Gastroesophageal sphincter (tissue), 3 donors: Measurements from ENCODE around the gene TSPEAR.

ENCODE experiments used
- EP300 ChIP-seq: sonication (generic); formaldehyde crosslinking; IDR thresholded peaks from one replicate; pipeline ENCODE4 v1.6.1; 2017; ENCODE audit warnings: antibody characterized with exemption, mild to moderate bottlenecking
- POLR2A ChIP-seq, 2 donors: fragments of 450-650 bp; IDR thresholded peaks; one replicate each; pipeline ENCODE4 v1.6.1; 2017; ENCODE audit warnings: antibody characterized with exemption in 2 of 2, mild to moderate bottlenecking in 2 of 2, moderate library complexity in 1 of 2
- POLR2AphosphoS5 ChIP-seq: sonication (generic); formaldehyde crosslinking; IDR thresholded peaks from one replicate; pipeline ENCODE4 v1.6.1; 2017; ENCODE audit warnings: antibody characterized with exemption
- TF ChIP-seq, protein P1 (sequence below), 4 experiments: fragments of 200-600 bp in 2 of 4; fragments of 450-650 bp in 2 of 4; sonication (generic) in 1 of 4; IDR thresholded peaks; one replicate each; pipeline ENCODE4 v1.5.1; 2017 to 2019; ENCODE audit warnings: antibody characterized with exemption in 4 of 4, mild to moderate bottlenecking in 2 of 4, moderate library complexity in 2 of 4

DNA sequence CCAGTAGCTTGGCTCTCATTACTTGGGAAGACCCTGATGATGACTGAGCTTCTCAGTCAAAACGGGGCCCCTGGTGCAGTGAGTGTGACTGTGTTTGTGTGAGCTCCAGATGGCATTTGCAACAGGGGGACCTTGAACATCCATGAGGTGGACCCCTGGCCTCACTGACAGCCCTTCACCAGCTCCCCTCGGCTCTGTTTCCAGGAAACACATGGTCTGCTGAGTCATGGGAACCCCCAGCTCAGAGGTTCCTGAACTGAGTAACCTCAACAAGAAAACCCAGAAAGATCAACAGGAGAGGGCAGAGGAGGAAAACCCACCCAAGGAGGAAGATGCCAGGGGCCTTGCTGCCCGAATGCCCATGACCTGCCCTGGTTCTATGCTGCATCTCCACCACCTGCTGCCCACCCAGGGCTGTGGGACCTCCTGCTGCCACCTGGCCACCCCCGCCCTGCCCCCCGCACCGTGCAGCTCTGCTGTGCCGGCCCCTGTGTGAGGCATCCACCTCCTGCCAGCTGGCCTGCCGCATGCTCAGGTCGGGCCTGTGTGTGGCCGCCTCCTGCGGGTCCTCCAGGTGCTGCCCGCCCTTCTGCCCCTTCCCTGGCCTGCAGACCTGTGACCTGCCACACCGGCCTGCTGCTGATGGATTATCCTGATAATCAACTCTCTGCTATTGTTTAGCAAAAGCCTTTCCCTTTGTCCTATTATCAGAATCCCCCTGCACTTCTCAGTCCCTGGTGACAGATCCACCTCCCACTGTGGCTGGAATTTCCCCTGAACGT lies 25.2 kb downstream of the TSPEAR start:
- TF ChIP-seq, protein P1, sequence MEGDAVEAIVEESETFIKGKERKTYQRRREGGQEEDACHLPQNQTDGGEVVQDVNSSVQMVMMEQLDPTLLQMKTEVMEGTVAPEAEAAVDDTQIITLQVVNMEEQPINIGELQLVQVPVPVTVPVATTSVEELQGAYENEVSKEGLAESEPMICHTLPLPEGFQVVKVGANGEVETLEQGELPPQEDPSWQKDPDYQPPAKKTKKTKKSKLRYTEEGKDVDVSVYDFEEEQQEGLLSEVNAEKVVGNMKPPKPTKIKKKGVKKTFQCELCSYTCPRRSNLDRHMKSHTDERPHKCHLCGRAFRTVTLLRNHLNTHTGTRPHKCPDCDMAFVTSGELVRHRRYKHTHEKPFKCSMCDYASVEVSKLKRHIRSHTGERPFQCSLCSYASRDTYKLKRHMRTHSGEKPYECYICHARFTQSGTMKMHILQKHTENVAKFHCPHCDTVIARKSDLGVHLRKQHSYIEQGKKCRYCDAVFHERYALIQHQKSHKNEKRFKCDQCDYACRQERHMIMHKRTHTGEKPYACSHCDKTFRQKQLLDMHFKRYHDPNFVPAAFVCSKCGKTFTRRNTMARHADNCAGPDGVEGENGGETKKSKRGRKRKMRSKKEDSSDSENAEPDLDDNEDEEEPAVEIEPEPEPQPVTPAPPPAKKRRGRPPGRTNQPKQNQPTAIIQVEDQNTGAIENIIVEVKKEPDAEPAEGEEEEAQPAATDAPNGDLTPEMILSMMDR (IDR thresholded peaks at IDR 0.05), result no peak
- no peak for TF ChIP-seq POLR2A (IDR thresholded peaks at IDR 0.05)
- no peak for TF ChIP-seq POLR2AphosphoS5
- no peak for TF ChIP-seq EP300
